Right cardiac atrium (tissue), 5 donors: ENCODE measurements around the gene INS. TPM values are rescaled to one million over a fixed set of nuclear protein-coding genes. Genes with fewer than 3 reads are reported as not detected.

ENCODE experiments used
- ATAC-seq, 2 donors: fragments of 200-7000 bp; cut with Tn5 transposase; one replicate each; pipeline versions ENCODE4 v1.8.0 to v1.9.1; 2020; ENCODE audit warnings: moderate library complexity in 2 of 2, mild to moderate bottlenecking in 1 of 2
- DNase-seq, 3 donors: peaks; one replicate each; pipeline ENCODE4 v3.0.0-alpha.2; 2020
- H3K27ac ChIP-seq: one replicate; pipeline ENCODE4 v1.5.1; 2013; ENCODE audit warnings: mild to moderate bottlenecking, low read length, control low read depth, moderate library complexity
- H3K27me3 ChIP-seq: one replicate; pipeline ENCODE4 v1.6.1; 2013; ENCODE audit not compliant: control insufficient read depth, insufficient read depth
- H3K4me1 ChIP-seq: one replicate; pipeline ENCODE4 v1.6.1; 2013; ENCODE audit warnings: low read length; ENCODE audit not compliant: control insufficient read depth, insufficient read depth
- H3K4me3 ChIP-seq: one replicate; pipeline ENCODE4 v1.5.1; 2013; ENCODE audit warnings: low read length, control low read depth
- H3K9me3 ChIP-seq: one replicate; pipeline ENCODE4 v1.6.1; 2013; ENCODE audit warnings: low read length; ENCODE audit not compliant: control insufficient read depth
- WGBS: extraction: QIAGEN DNeasy Blood & Tissue Kit; methylation state at CpG from one replicate; pipeline ENCODE4 v1.1.7; 2013; 5-methylcytosine and 5-hydroxymethylcytosine counted together
- intact Hi-C, 4 donors: fragments of 100-400 bp; cut with DNase I; formaldehyde crosslinking; loops; one replicate each; pipeline versions ENCODE4 v1.11.0 to v1.14.0; 2022 to 2023
- polyA plus RNA-seq: library from polyadenylated mRNA; stranded (reverse); fragments of 200-250 nt; gene quantifications from one replicate; pipeline ENCODE4 v1.2.3, GENCODE V29; 2013
- total RNA-seq, 4 donors: library from RNA; stranded (reverse); fragmentation: NEBNext Ultra II Directional; extraction: Animal tissue kit (Norgen Biotek cat#: 25700); gene quantifications; one replicate each; pipeline ENCODE4 v1.2.1, GENCODE V29; 2021
- donor health status: healthy with polysubstance abuse.
- donor health status: DM: no; HTN: yes; CAD: no.
- donor health status: DM: no; HTN: no; CAD: no.
- donor health status: DM: no; HTN: yes; CAD: no; lungs with severe emphysema.
- donor health status: DM: yes; HTN: yes; CAD: no.

The INS gene
- total and polyA plus RNA-seq, 5 donors = 1.1 TPM; not detected in 4

DNA sequence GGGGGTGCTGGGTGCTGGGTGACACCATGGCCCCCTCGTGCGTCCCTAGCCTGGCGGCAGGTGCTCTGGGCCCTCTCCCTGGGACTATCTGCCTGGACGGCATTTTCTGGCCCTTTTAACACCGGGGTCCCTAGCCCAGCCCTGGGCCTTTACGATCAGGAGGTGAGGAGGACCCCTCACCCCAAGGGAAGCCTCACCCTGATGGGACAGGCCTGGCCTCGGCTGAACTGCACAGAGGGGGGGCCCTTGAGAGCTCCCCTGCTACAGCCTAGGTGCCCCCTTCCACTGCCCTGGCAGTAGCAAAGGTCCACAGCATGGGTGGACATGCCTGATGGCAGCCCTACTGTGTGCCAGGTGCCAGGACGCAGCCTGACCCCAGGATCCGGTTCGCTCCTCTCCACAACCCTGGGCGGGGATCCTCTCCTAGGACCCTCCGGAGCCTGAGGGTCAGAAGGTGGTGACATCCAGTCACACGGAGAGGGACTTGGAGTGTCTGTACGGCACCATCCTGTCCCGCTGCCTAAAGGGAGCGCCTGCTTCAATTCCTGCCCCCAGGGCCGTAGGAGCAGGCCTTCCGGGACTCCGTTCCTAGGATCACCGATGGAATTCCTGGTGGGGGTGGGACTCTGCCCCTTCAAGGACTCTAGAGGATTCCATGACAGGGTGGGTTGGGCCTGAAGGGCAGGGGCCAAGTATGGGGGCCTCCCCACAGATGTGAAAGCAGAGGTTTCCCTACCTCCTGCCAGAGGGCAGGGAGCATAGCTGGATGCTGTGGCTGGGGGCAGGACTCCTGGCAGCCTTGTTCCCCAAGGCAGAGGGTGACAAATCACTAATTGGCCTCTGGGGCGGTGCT is 43.6 kb upstream of the INS start:
- DNase-seq = no peak
- 71% methylated on average over 21 of the region's 21 CpGs for WGBS
- intact Hi-C loops = loop anchor here in 1 of 4 donors (5.0 kb wide), 1 partner anchor 93 kb away; no protein-coding TSS in a partner anchor

DNA sequence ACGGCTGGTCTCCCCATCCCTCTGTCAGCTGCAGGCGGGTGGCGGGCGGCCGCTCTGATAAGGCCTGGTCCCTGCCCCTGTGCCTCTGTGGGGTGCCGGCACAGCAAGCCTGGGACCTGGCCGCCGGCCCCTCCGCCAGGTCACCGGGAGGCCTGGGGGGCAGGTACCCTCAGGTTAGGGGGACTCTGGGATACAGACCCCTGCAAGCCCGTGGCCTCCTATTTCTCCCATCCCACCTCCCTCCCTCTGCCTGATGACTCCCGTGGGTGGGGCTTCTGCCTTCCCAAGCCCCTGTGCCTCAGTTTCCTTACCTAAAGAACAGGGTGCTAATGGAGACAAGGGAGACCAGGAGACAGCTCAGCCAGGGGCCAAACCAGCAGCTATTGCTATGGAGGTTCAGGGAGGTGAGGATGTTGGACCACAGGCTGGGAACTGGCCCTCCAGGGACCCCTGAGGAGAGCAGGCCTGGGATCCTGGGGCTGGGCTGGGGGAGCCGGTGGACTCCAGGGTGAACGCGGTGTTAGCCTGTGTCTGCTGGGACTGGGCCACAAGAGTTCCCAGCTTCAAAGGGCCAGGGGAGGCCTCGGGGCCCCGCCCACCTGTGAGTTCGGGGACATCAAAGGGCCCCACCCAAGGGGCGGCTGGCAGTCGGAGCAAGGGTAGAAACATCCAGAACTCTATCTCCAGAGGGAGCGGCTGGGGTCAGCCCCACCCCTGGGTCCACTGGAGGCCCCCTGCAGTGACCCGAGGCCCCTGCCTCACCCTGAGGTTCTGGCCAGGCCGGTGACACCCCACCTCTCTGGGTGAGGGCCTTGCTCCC is 42.6 kb upstream of the INS start:
- ATAC-seq (no peak), DNase-seq (no peak)
- H3K4me3 ChIP-seq = no peak overlapping the region
- intact Hi-C loops = loop anchor here in 1 of 4 donors (5.0 kb wide), 1 partner anchor 94 kb away; no protein-coding TSS in a partner anchor
- 83% methylated on average over 23 of the region's 23 CpGs for WGBS
- no peaks in the 10 kb centered on the region for H3K9me3 ChIP-seq
- no peaks in the 10 kb centered on the region for H3K27me3 ChIP-seq
- no peak overlapping the region for H3K27ac ChIP-seq
- H3K4me1 ChIP-seq = no peaks in the 10 kb centered on the region

More for the DNA sequence above, 43.6 kb upstream of the INS start:
- Histone ChIP-seq H3K4me3 (no peak overlapping the region), H3K27me3 (no peaks in the 10 kb centered on the region), H3K27ac (no peak overlapping the region), H3K9me3 (no peaks in the 10 kb centered on the region), H3K4me1 (no peaks in the 10 kb centered on the region)
- no peak for ATAC-seq

DNA sequence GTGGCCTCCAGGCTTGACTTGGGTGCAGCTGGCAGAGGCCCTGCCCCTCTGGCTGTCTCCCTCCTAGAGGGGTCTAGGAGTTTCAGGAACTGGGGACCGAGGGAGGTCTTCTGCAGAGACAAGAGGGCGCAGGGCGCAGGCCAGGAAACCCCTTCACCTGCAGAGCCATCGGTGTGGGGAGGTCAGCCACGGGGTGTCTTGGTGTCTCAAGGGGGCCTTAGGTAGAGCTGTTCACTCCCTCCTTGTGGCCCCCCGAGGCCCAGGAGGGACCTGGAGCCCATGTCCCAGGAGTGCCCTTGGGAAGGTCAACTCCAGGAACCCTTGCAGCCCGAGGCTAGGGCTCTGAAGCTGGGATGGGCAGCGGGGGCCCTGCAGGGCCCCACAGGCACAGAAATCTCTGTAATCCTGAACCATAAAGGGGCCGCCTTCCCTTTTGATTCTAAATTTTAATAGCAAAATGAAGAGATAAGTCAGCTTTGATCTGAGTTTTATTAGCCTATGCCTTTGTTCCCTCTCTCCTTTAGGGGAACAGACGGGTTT is 42.0 kb upstream of the INS start:
- Histone ChIP-seq H3K4me3 (no peak overlapping the region), H3K27me3 (no peaks in the 10 kb centered on the region), H3K27ac (no peak overlapping the region), H3K4me1 (no peaks in the 10 kb centered on the region), H3K9me3 (no peaks in the 10 kb centered on the region)
- ATAC-seq (no peak), DNase-seq (no peak)
- intact Hi-C loops = loop anchor here in 1 of 4 donors (5.0 kb wide), 1 partner anchor 94 kb away; no protein-coding TSS in a partner anchor
- WGBS = 84% methylated on average over 10 of the region's 10 CpGs

DNA sequence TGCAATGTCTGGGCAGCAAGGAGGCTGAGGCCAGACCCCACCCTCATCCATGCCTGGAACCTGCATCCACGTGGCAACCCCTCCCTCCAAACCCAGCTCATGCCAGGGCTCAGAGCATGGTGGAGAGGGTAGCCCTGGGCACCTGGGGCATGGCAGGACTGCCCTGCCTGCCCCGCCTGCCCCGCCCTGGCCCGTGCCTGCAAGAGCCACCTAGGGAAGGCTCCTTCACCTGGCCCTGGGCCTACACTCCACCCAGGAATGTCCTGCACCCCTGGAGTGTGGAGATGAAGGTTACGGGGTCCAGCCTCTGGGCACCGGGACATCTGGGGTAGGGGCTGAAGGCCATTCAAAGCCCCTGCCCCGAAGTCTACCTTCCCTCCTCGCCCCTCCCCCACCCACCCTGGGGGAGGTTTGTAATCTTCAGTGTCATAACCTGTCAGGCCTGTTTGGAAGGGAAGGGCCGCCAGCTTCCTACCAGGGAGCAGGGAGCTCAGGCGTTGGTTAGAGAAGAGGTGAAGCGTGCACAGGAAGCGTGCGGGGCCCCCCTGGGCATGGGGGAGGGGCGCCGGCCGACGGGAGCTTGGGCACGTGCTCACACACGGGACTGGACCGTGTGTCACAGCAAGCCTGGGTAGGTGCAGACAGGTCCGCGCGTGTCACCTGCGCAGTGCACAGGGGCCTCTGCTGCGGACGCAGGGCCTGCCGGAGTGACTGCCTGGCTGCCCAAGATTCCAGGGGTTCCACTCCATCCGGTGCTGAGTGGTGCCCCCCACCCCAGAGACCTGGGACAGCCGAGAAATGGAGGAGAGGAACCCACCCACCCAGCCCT is 41.3 kb upstream of the INS start:
- ATAC-seq (no peak), DNase-seq (no peak)
- no peak overlapping the region for H3K4me3 ChIP-seq
- no peaks in the 10 kb centered on the region for H3K9me3 ChIP-seq
- H3K4me1 ChIP-seq = no peaks in the 10 kb centered on the region
- H3K27me3 ChIP-seq = no peaks in the 10 kb centered on the region
- 66% methylated on average over 29 of the region's 29 CpGs for WGBS
- H3K27ac ChIP-seq = no peak overlapping the region
- intact Hi-C loops = loop anchor here in 1 of 4 donors (5.0 kb wide), 1 partner anchor 95 kb away; no protein-coding TSS in a partner anchor

DNA sequence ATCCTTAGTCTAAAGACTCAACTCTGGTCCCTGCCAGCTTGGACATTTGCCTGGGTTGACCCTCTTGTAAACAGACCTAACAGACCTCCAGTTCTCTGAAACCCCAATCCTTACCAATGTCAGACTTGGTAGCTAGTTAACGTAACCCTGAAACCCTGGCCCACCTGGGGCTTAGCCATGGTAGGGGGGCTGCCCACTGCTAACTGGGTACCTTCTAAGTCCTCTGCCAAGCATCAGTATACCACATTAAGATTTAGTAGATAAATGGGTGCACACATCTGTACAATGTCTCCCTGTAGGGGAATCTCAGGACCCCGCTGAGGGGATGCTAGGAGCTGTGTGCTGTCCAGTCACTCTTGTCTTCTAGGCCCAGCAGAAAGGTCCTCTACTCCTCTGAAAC is 40.5 kb upstream of the INS start:
- Histone ChIP-seq H3K4me1 (no peaks in the 10 kb centered on the region), H3K27me3 (no peaks in the 10 kb centered on the region), H3K9me3 (no peaks in the 10 kb centered on the region), H3K4me3 (no peak overlapping the region), H3K27ac (no peak overlapping the region)
- intact Hi-C loops = loop anchor here in 1 of 4 donors (5.0 kb wide), 1 partner anchor 96 kb away; no protein-coding TSS in a partner anchor
- no peak for ATAC-seq
- peak in 1 of 3 donors; percentile 11 for DNase-seq
- WGBS = 69% methylated on average over 2 of the region's 2 CpGs

DNA sequence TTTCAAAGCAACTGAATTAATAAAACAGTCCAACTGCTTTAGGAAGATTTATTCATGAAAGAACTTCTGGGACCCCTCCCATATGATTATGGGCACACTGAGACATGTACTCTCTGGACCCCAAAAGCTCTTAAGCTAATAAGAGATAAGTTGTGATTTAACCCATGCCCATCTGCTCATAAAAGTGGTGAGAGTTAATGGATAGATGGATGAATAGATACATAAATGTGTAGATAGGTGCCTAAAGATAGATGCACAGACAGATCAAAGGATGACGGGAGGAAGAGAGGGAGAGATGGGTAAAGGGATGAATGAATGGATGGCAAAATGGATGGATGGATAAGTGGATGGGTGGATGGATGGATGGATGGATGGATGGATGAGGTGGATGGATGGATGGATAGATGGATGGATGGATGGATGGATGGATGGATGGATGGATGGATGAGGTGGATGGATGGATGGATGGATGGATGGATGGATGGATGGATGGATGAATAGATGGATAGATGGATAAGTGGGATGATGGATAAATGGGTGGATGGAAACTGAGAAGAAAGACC is 40.0 kb upstream of the INS start:
- intact Hi-C loops = loop anchor here in 1 of 4 donors (5.0 kb wide), 1 partner anchor 96 kb away; no protein-coding TSS in a partner anchor
- ATAC-seq = no peak

DNA sequence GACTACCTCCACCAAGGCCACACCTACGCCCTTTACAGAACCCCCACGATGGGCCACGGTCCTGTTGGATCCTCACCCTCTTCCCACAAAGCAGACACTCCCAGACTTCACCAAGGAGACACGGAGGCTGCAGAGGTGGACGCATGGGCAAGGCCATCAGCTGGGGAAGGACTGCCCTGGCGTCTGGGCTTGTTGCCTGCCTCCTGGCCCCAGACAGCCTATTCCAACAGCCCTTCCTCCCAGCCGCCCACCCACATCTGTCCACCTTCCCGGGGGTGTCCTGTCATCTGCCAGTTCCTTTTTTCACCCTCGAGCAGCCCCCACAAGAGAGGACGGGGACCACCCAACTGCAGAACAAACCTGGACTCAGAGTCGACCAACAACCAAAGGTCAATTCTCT is 39.5 kb upstream of the INS start:
- no peaks in the 10 kb centered on the region for H3K4me1 ChIP-seq
- H3K9me3 ChIP-seq = no peaks in the 10 kb centered on the region
- no peak overlapping the region for H3K4me3 ChIP-seq
- WGBS = 76% methylated on average over 11 of the region's 11 CpGs
- H3K27ac ChIP-seq = no peak overlapping the region
- ATAC-seq = no peak
- intact Hi-C loops = loop anchor here in 1 of 4 donors (5.0 kb wide), 1 partner anchor 97 kb away; no protein-coding TSS in a partner anchor
- DNase-seq = peak in 2 of 3 donors; percentile 22 to 40
- H3K27me3 ChIP-seq = no peaks in the 10 kb centered on the region

More for the DNA sequence above, 40.0 kb upstream of the INS start:
- no peaks in the 10 kb centered on the region for H3K4me1 ChIP-seq
- H3K4me3 ChIP-seq = no peak overlapping the region
- DNase-seq = no peak
- WGBS = 84% methylated on average over 1 of the region's 1 CpG
- no peaks in the 10 kb centered on the region for H3K9me3 ChIP-seq
- H3K27me3 ChIP-seq = no peaks in the 10 kb centered on the region
- no peak overlapping the region for H3K27ac ChIP-seq

DNA sequence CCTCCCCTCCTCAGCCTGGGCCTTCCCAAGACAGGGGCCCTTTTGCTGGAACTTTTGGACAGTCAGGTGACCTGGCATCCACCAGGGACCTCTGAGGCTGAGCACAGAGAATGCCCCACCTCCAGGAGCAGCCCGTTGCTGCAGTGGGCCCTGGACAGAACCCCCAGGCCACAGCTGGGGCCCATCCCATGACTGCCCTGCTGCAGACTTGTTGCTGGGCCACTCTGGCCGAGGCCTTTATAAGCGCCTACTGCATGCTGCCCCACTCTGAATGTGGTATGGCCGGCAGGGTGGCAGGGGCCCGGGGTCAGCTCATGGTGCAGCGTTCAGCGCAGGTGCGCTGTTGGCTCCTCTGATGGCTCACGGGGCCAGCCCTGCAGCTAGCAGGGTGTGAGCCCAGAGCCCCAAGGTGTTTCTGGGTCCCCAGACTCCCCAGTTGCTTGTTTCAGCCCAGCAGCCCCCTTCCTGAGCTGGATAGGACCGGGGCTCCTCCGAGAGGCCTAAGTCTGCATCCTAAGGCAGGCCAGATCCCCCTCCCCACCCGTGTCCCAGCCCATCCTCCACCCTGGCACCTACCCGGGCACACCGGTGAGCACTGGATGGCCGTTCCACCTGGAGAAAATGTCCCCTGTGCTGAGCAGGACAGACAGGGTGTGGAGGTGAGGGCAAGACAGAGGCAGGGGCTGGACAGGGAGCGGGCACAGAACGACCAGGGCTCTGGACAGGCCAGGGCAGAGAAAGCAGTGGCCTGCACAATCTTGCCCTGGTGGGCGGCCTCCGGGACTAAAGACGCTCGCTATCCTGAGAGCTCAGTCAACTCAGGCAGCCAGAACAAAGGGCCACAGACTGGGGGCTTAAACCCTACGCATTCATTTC is 38.7 kb upstream of the INS start:
- intact Hi-C loops = loop anchor here (5.0 to 10.0 kb wide), 6 partner anchors 98 to 685 kb away; partner anchors contain the start of genes C11orf21 (in 1 of the 4), CDKN1C (in 1 of the 4) and TSPAN32 (in 1 of the 4)
- Histone ChIP-seq H3K4me1 (no peaks in the 10 kb centered on the region), H3K27ac (no peak overlapping the region), H3K9me3 (no peaks in the 10 kb centered on the region), H3K27me3 (no peaks in the 10 kb centered on the region), H3K4me3 (no peak overlapping the region)
- WGBS = 84% methylated on average over 22 of the region's 22 CpGs
- peak in 2 of 3 donors; percentile 34 for DNase-seq
- no peak for ATAC-seq
